Mucosa of descending colon (tissue), 3 donors: Measurements from ENCODE around the gene PFN3. TPM values are rescaled to one million over a fixed set of nuclear protein-coding genes. Genes with fewer than 3 reads are reported as not detected.

Experiments used
- ATAC-seq: fragments of 200-7000 bp; cut with Tn5 transposase; one replicate; pipeline ENCODE4 v1.9.1; 2020; ENCODE audit warnings: mild to moderate bottlenecking, moderate library complexity
- DNase-seq, 3 donors: peaks; one replicate each; pipeline ENCODE4 v3.0.0-alpha.2; 2020
- H3K36me3 ChIP-seq: fragments of 200-600 bp; one replicate; pipeline ENCODE4 v1.8.0; 2021; ENCODE audit warnings: low read depth, mild to moderate bottlenecking
- H3K4me1 ChIP-seq: fragments of 200-600 bp; one replicate; pipeline ENCODE4 v1.8.0; 2021; ENCODE audit warnings: low read depth, mild to moderate bottlenecking
- H3K4me3 ChIP-seq: fragments of 200-600 bp; one replicate; pipeline ENCODE4 v1.8.0; 2021; ENCODE audit warnings: mild to moderate bottlenecking
- H3K9me3 ChIP-seq: fragments of 200-600 bp; one replicate; pipeline ENCODE4 v1.8.0; 2021; ENCODE audit warnings: mild to moderate bottlenecking
- intact Hi-C, 2 donors: fragments of 100-400 bp; cut with DNase I in 1 of 2; cut with micrococcal nuclease in 1 of 2; formaldehyde crosslinking; loops; one replicate each; pipeline versions ENCODE4 v1.11.0 to v1.11.1; 2022; cut with DNase I, micrococcal nuclease
- total RNA-seq, 3 donors: library from RNA; stranded (reverse); fragmentation: NEBNext Ultra II Directional in 2 of 3; extraction: Animal tissue kit (Norgen Biotek cat#: 25700) in 2 of 3; gene quantifications; one replicate each; pipeline versions ENCODE4 v1.2.1 to v1.2.4, GENCODE V29; 2021 to 2023
- TF ChIP-seq, protein P1 (sequence below): fragments of 200-600 bp; IDR thresholded peaks from one replicate; pipeline ENCODE4 v1.8.0; 2022; ENCODE audit warnings: antibody characterized with exemption, mild to moderate bottlenecking
- donor health status: DM: no; HTN: no; CAD: no; lungs with moderate emphysema.
- donor health status: DM: no; HTN: no; CAD: no.
- donor health status: DM: no; HTN: yes; CAD: no.

PFN3 gene
- total RNA-seq, 3 donors from 2014 or later, result not detected

DNA sequence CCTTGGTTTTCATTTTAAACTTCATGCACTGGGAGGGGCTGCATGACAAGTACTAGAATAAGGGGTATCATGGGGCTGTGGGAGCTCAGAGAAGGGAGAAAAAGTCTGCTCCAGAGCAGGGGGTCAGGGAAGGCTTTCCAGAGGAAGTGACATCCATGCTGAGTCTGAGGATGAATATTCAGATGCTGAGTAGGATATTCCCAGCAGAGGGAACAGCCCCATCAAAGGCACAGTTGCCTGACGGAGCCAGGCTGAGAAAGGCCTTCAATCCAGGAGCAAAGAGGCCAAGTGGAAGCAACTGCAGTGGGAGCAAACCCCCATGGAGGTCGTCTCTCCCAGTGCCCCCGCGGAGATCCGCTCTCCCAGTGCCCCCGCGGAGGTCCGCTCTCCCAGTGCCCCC is 4.4 kb downstream of the PFN3 start:
- no peaks in the 10 kb centered on the region for H3K36me3 ChIP-seq
- ATAC-seq (no peak), DNase-seq (no peak)
- H3K9me3 ChIP-seq, result no peaks in the 10 kb centered on the region
- TF ChIP-seq, protein P1, sequence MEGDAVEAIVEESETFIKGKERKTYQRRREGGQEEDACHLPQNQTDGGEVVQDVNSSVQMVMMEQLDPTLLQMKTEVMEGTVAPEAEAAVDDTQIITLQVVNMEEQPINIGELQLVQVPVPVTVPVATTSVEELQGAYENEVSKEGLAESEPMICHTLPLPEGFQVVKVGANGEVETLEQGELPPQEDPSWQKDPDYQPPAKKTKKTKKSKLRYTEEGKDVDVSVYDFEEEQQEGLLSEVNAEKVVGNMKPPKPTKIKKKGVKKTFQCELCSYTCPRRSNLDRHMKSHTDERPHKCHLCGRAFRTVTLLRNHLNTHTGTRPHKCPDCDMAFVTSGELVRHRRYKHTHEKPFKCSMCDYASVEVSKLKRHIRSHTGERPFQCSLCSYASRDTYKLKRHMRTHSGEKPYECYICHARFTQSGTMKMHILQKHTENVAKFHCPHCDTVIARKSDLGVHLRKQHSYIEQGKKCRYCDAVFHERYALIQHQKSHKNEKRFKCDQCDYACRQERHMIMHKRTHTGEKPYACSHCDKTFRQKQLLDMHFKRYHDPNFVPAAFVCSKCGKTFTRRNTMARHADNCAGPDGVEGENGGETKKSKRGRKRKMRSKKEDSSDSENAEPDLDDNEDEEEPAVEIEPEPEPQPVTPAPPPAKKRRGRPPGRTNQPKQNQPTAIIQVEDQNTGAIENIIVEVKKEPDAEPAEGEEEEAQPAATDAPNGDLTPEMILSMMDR, result no peak
- H3K4me3 ChIP-seq, result no peak overlapping the region
- intact Hi-C loops, result no loop called here
- peaks cover 6% of the 10 kb centered on the region for H3K4me1 ChIP-seq

- DNase-seq (no peak), ATAC-seq (no peak)
- Histone ChIP-seq H3K4me3 (no peak overlapping the region), H3K36me3 (no peaks in the 10 kb centered on the region), H3K4me1 (no peaks in the 10 kb centered on the region), H3K9me3 (no peaks in the 10 kb centered on the region)
- TF ChIP-seq, protein P1, result no peak
- intact Hi-C loops, result loop anchor here (5.0 kb wide), 2 partner anchors 58 to 108 kb away; no protein-coding TSS in a partner anchor
Observed at GRCh38 chr5:177393990-177394389, 6.5 kb downstream of the PFN3 start.

GRCh38 chr5:177393206-177393765 is 7.2 kb downstream of the PFN3 start:
- ATAC-seq, result no peak
- H3K36me3 ChIP-seq, result no peaks in the 10 kb centered on the region
- TF ChIP-seq, protein P1, result no peak
- intact Hi-C loops, result loop anchor here (5.0 kb wide), 2 partner anchors 59 to 109 kb away; no protein-coding TSS in a partner anchor
- no peaks in the 10 kb centered on the region for H3K4me1 ChIP-seq
- no peak overlapping the region for H3K4me3 ChIP-seq
- H3K9me3 ChIP-seq, result no peaks in the 10 kb centered on the region
- DNase-seq, result no peak

- intact Hi-C loops, result loop anchor here (5.0 kb wide), 2 partner anchors 60 to 110 kb away; no protein-coding TSS in a partner anchor
- Histone ChIP-seq H3K4me3 (no peak overlapping the region), H3K36me3 (no peaks in the 10 kb centered on the region), H3K9me3 (no peaks in the 10 kb centered on the region), H3K4me1 (no peaks in the 10 kb centered on the region)
- DNase-seq (no peak), ATAC-seq (no peak)
- TF ChIP-seq, protein P1, result no peak
Observed at GRCh38 chr5:177392765-177393164, 7.7 kb downstream of the PFN3 start.

DNA sequence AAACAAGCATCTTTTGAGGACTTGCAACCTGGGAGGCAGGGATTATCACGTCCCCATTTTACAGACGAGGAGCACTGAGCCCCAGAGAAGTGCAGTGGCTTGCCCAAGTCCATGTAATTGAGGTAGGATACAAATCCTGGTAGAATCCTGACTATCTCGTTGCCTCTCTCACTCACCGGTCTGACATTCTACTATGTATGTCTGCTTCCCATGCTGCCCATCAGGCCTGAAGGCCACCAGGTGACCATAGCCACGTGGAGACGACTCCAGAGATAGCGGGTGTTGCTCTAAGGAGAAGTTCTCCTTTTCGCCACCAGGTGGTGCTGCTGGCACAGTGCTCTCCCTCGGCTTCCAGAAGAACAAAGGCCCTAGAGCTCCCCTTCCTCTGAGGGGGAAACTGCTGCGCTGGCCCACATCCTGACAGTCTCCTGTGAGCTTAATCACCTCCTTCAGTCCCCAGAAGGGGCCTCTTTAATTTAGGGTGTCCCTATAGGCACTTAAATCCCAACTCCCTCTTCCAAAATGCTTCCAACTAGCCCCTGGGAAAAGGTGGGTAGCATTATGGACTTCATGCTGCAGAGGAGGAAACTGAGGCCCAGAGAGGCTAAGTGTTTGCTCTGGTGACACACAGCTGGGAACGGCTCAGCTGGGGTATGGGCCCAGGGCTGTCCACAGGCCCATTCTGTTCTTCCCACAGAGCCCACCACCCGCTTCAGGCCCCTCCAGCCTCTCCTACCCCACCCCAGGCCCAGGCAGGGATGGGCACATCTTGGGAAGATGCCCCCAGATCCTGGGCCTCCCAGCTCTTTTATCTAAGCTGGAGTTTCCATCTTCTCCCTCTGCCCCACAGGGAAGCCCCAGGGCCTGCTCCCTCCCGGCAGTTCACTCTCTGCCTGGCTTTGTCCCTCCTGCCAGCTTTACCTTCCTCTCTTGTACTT is 9.8 kb downstream of the PFN3 start:
- Histone ChIP-seq H3K36me3 (no peaks in the 10 kb centered on the region), H3K4me1 (no peaks in the 10 kb centered on the region), H3K4me3 (no peak overlapping the region), H3K9me3 (no peaks in the 10 kb centered on the region)
- TF ChIP-seq, protein P1, result peak; percentile 90
- ATAC-seq, result peak; percentile 94
- intact Hi-C loops, result loop anchor here (5.0 kb wide), 2 partner anchors 62 to 112 kb away; no protein-coding TSS in a partner anchor
- peak; percentile 78 to 93 (median 83) for DNase-seq
